GM21576 (cell line): ENCODE results near the gene TPRG1.

Source experiments
- ATAC-seq: cut with Tn5 transposase; IDR thresholded peaks from one replicate; pipeline ENCODE4 v1.9.1; 2021; ENCODE audit warnings: mild to moderate bottlenecking, moderate library complexity; ENCODE audit not compliant: unreplicated experiment

TPRG1 gene

GRCh38 chr3:189349772-189350171, 178.0 kb downstream of the TPRG1 start:
- no peak for ATAC-seq

- ATAC-seq: no peak
Observed at GRCh38 chr3:189353318-189353965, 181.7 kb downstream of the TPRG1 start.

DNA sequence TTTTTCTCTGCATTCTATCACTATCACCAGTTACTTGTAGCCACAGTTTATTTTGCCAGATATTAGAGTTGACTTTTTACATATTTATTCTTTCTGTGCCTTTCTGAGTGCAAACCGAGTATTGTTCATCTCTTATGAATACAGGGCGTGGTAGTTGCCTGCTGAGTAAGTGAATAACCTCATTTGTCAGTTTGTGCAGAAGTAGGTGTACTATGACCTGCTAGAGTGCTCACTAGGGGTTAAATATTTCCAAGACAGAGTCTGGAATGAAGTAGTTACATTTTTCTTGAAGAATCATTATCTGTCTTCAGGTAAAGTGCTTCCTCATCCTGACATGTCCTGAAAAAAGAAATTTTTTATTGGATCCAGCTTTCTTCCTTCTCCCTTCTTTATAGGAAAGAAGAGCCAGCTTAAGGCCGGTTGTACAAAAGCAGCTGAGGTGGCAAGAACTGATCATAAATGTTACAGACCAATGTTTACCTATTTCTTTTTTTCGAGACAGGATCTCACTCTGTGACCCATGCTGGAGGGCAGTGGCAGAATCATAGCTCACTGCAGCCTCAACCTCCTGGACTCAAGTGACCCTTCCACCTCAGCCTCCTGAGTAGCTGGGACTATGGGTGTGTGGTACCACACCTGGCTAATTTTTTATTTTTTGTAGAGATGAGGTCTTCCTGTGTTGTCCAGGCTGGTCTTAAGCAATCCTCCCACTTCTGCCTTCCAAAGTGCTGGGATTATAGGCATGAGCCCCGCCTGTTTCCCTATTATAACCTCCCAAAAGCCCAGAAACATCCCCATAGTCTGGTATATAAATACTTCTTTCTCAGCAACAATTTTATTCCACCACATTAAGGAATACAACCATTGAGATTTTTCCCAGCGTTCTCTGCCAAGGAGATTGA, 182.5 kb downstream of the TPRG1 start:
- no peak for ATAC-seq

DNA sequence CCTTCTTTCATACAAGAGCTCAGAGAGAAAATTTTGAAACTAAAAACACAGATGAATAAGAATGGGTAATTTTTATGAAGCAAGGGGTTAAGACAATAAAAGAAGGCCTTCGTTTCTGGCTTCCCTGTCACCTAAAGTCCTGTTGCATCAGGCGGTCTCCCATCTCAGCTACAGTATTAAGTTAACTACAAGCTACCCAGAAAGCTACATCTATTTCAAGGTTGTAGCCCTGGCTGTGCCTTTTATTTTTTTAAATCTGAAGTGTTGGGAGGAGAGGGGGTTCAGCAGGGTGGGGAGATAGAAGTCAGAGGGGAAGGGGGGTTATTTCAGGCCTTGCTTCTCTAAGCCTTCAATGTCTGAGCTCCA, 183.3 kb downstream of the TPRG1 start:
- ATAC-seq: no peak

DNA sequence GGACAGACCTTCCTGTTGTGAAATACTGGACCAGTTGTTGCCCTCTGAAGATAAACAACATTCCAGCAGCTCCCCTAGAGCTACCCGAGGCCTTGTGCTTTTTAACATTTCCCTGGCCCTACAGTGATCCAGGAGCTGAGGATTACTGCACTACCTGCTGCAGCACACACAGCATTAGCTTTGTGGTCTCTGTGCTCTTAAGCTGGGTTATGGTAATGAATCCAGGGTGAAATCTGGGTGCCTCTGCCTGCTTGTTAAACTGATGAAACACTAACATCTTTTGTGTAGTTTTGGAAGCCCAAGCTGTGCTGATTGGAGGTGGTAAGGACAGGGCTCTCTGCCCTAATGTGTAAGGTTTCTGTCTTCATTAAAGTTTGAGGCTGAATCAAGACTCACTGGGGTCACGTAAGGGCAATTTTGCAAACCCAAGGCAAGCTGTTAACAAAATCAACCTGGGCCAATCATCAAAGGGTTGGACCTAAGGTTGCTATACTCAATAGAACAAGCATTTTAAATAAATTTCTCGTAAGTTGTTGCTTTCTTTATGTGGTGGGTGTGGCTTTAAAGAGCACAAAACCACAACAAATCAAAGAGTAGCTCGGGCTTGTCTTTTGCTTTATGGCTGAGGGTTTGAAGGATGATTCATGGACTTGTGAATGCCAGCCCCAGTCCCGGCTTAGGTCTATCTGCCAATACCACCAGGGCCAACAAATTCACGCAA, 183.9 kb downstream of the TPRG1 start:
- ATAC-seq: no peak

- ATAC-seq: no peak
Observed at GRCh38 chr3:189360291-189360690, 188.5 kb downstream of the TPRG1 start.

GRCh38 chr3:189361103-189361835, 189.5 kb downstream of the TPRG1 start:
- ATAC-seq: no peak

GRCh38 chr3:189363590-189364255, 192.0 kb downstream of the TPRG1 start:
- ATAC-seq: no peak

GRCh38 chr3:189365609-189366564, 194.1 kb downstream of the TPRG1 start:
- no peak for ATAC-seq

- no peak for ATAC-seq
Observed at GRCh38 chr3:189368384-189368783, 196.6 kb downstream of the TPRG1 start.

GRCh38 chr3:189369636-189370035, 197.9 kb downstream of the TPRG1 start:
- ATAC-seq: no peak

DNA sequence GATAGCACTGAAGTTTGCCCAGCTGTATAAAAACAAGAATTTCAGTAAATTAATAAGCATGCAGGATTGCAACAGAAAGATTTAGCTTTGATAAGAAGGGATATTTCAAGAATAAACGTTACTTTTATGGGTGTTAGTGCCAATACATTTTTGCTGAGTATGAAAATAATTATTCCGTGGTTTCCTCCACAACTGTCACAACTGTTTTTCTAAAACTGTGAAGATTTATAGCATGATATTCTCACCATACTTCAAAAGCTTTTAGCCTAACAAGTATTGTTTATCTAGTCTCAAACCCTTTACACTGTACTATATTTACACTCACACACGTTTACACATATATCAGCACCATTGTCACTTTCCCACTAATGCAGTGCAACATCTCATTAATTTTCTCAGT, 200.5 kb downstream of the TPRG1 start:
- ATAC-seq: no peak
